ENCODE results near the gene IFT20.

IFT20 gene

GRCh38 chr17:28333083-28333746, 2.1 kb downstream of the IFT20 start:
- DNase-seq (ENCODE audit: low read depth) = no peak
- TF ChIP-seq CTCF (conservative IDR thresholded peaks at IDR 0.05; ENCODE audit: low read length) = no peak
- H3K4me3 ChIP-seq (ENCODE audit: low read length) = no peak overlapping the region

GRCh38 chr17:28331891-28332420, 3.3 kb downstream of the IFT20 start:
- no peak for TF ChIP-seq CTCF (conservative IDR thresholded peaks at IDR 0.05; ENCODE audit: low read length)
- DNase-seq (ENCODE audit: low read depth) = no peak
- H3K4me3 ChIP-seq (ENCODE audit: low read length) = no peak overlapping the region

GRCh38 chr17:28330671-28331070, 4.6 kb downstream of the IFT20 start:
- H3K4me3 ChIP-seq (ENCODE audit: low read length) = no peak overlapping the region
- TF ChIP-seq CTCF (conservative IDR thresholded peaks at IDR 0.05; ENCODE audit: low read length) = no peak
- no peak for DNase-seq (ENCODE audit: low read depth)

GRCh38 chr17:28328325-28328724, 6.9 kb downstream of the IFT20 start:
- TF ChIP-seq CTCF (conservative IDR thresholded peaks at IDR 0.05; ENCODE audit: low read length) = no peak
- DNase-seq (ENCODE audit: low read depth) = no peak
- H3K4me3 ChIP-seq (ENCODE audit: low read length) = no peak overlapping the region

GRCh38 chr17:28327709-28328108, 7.6 kb downstream of the IFT20 start:
- H3K4me3 ChIP-seq (ENCODE audit: low read length) = no peak overlapping the region
- DNase-seq (ENCODE audit: low read depth) = no peak
- peak; percentile 32 for TF ChIP-seq CTCF (conservative IDR thresholded peaks at IDR 0.05; ENCODE audit: low read length)

GRCh38 chr17:28327031-28327607, 8.2 kb downstream of the IFT20 start:
- TF ChIP-seq CTCF (conservative IDR thresholded peaks at IDR 0.05; ENCODE audit: low read length) = no peak
- no peak overlapping the region for H3K4me3 ChIP-seq (ENCODE audit: low read length)
- no peak for DNase-seq (ENCODE audit: low read depth)

- H3K4me3 ChIP-seq (ENCODE audit: low read length) = no peak overlapping the region
- TF ChIP-seq CTCF (conservative IDR thresholded peaks at IDR 0.05; ENCODE audit: low read length) = no peak
- DNase-seq (ENCODE audit: low read depth) = no peak
Observed at GRCh38 chr17:28326114-28326513, 9.2 kb downstream of the IFT20 start.

Measured in AG10803 (cell line).